GM12878 (cell line): ENCODE measurements around the gene SORCS2. TPM values are rescaled to one million over a fixed set of nuclear protein-coding genes. Genes with fewer than 3 reads are reported as not detected.

ENCODE experiments used
- ATAC-seq: fragments of 200-7000 bp; cut with Tn5 transposase; 3 replicates; pipeline ENCODE4 v1.9.1; 2020; ENCODE audit warnings: mild to moderate bottlenecking, moderate library complexity
- BruUV-seq: library from RNA; stranded (reverse); fragments of 400-500 nt; replicated peaks from 2 replicates; lab custom pipeline; 2021; lab: Mats Ljungman, UMichigan
- CTCF ChIA-PET: fragments of 300-600 bp; sonication (Branson Sonifier 250); formaldehyde crosslinking; extraction: SDS; loops from one replicate; lab custom pipeline; 2021; ENCODE audit warnings: inconsistent platforms; lab: Yijun Ruan, JAX
- POLR2A ChIA-PET: fragments of 350-600 bp; formaldehyde crosslinking; extraction: SDS; loops from one replicate; lab custom pipeline; 2021; ENCODE audit warnings: inconsistent platforms; lab: Charles Lee
- RAD21 ChIA-PET: fragments of 300-600 bp; sonication (Branson Sonifier 250); formaldehyde crosslinking; loops from one replicate; lab custom pipeline; 2023; ENCODE audit warnings: antibody characterized with exemption; ENCODE audit not compliant: unreplicated experiment; lab: Charles Lee
- SMC1A ChIA-PET: fragments of 300-600 bp; sonication (Branson Sonifier 250); formaldehyde crosslinking; loops from one replicate; lab custom pipeline; 2023; ENCODE audit not compliant: unreplicated experiment, uncharacterized antibody; lab: Charles Lee
- DNase-seq: peaks from one replicate; pipeline ENCODE4 v3.0.0-alpha.2; 2011; ENCODE audit warnings: low read depth, low spot score
- FAIRE-seq: peaks from 3 replicates; lab custom pipeline; 2011; peaks lifted over from hg19 to GRCh38; lab: Jason Lieb, UNC
- H2AFZ ChIP-seq: 2 replicates; pipeline ENCODE4 v1.6.0; 2011; ENCODE audit warnings: low read depth, low read length, control low read depth; ENCODE audit not compliant: control insufficient read depth
- H3K27ac ChIP-seq: 2 replicates; pipeline ENCODE4 v1.5.1; 2011; ENCODE audit warnings: control low read depth; ENCODE audit not compliant: control insufficient read depth, insufficient read depth
- H3K27me3 ChIP-seq, 2 experiments: replicated peaks in 1 of 2; 2 replicates each; pipeline versions ENCODE4 v1.6.0 to v1.6.1; 2011; ENCODE audit warnings: low read length in 1 of 2; ENCODE audit not compliant: control insufficient read depth in 2 of 2, insufficient read depth in 2 of 2
- H3K36me3 ChIP-seq, 2 experiments: 2 replicates each; pipeline ENCODE4 v1.5.1; 2011; ENCODE audit warnings: low read length in 1 of 2; ENCODE audit not compliant: control insufficient read depth in 2 of 2, insufficient read depth in 2 of 2
- H3K4me1 ChIP-seq: 2 replicates; pipeline ENCODE4 v1.6.1; 2011; ENCODE audit warnings: mild to moderate bottlenecking, low read length, moderate library complexity, mixed read lengths; ENCODE audit not compliant: control insufficient read depth, insufficient read depth
- H3K4me2 ChIP-seq: 2 replicates; pipeline ENCODE4 v1.6.0; 2011; ENCODE audit warnings: control low read depth; ENCODE audit not compliant: control insufficient read depth, insufficient read depth
- H3K4me3 ChIP-seq: fragments of 200-600 bp; sonication (generic); 2 replicates; pipeline ENCODE4 v1.5.1; 2016
- H3K79me2 ChIP-seq: 2 replicates; pipeline ENCODE4 v1.6.0; 2011; ENCODE audit warnings: low read length; ENCODE audit not compliant: control insufficient read depth, insufficient read depth
- H3K9ac ChIP-seq: 2 replicates; pipeline ENCODE4 v1.8.0; 2011; ENCODE audit warnings: low read length, control low read depth, mixed read lengths; ENCODE audit not compliant: control insufficient read depth, insufficient read depth
- H3K9me3 ChIP-seq: replicated peaks from 3 replicates; pipeline ENCODE4 v1.5.1; 2011; ENCODE audit warnings: mild to moderate bottlenecking, low read length; ENCODE audit not compliant: control insufficient read depth, insufficient read depth
- H4K20me1 ChIP-seq: 2 replicates; pipeline ENCODE4 v1.6.0; 2011; ENCODE audit not compliant: control insufficient read depth, insufficient read depth
- CBX5 ChIP-seq: sonication (generic); IDR thresholded peaks from 2 replicates; pipeline ENCODE4 v1.6.1; 2016; ENCODE audit warnings: low read depth, moderate library complexity, mild to moderate bottlenecking, inconsistent platforms
- CHD1 ChIP-seq: IDR thresholded peaks from 2 replicates; pipeline ENCODE4 v1.6.1; 2012; ENCODE audit warnings: low read depth, low read length, improper control_type of control experiment
- EED ChIP-seq: sonication (generic); IDR thresholded peaks from 2 replicates; pipeline ENCODE4 v1.6.1; 2016; ENCODE audit warnings: antibody characterized with exemption, low read depth
- EZH2 ChIP-seq: IDR thresholded peaks from 2 replicates; pipeline ENCODE4 v1.6.1; 2012; ENCODE audit warnings: low read depth, mild to moderate bottlenecking, control low read depth, inconsistent platforms, low read length, borderline replicate concordance; ENCODE audit not compliant: control insufficient read depth
- FOS ChIP-seq: IDR thresholded peaks from 3 replicates; pipeline ENCODE4 v1.6.1; 2011; ENCODE audit warnings: borderline replicate concordance; ENCODE audit not compliant: insufficient read length; ENCODE audit errors: extremely low read depth
- MTA2 ChIP-seq: fragments of 450-650 bp; IDR thresholded peaks from 2 replicates; pipeline ENCODE4 v1.6.1; 2016; ENCODE audit warnings: low read depth, mild to moderate bottlenecking, moderate library complexity
- MTA3 ChIP-seq: IDR thresholded peaks from 2 replicates; pipeline ENCODE4 v1.6.1; 2012; ENCODE audit warnings: low read length, inconsistent platforms, borderline replicate concordance
- PAX5 ChIP-seq: IDR thresholded peaks from 2 replicates; pipeline ENCODE4 v1.6.1; 2011; ENCODE audit warnings: low read depth, low read length, borderline replicate concordance
- PAX8 ChIP-seq: fragments of 450-650 bp; IDR thresholded peaks from 2 replicates; pipeline ENCODE4 v1.6.1; 2017; ENCODE audit warnings: mild to moderate bottlenecking, moderate library complexity
- PML ChIP-seq: IDR thresholded peaks from 2 replicates; pipeline ENCODE4 v1.6.1; 2012; ENCODE audit warnings: low read length, inconsistent platforms
- POLR2AphosphoS2 ChIP-seq: IDR thresholded peaks from 2 replicates; pipeline ENCODE4 v1.6.1; 2011; ENCODE audit warnings: low read depth, mild to moderate bottlenecking, low read length, improper control_type of control experiment, moderate library complexity
- POLR2AphosphoS5 ChIP-seq: IDR thresholded peaks from 2 replicates; pipeline ENCODE4 v1.6.1; 2011; ENCODE audit warnings: mild to moderate bottlenecking, low read length, inconsistent platforms
- RAD21 ChIP-seq: IDR thresholded peaks from 2 replicates; pipeline ENCODE4 v1.6.1; 2011; ENCODE audit warnings: mild to moderate bottlenecking, low read depth, low read length, moderate library complexity; ENCODE audit not compliant: insufficient read depth
- RBBP5 ChIP-seq: fragments of 200-600 bp; sonication (generic); conservative IDR thresholded peaks from 2 replicates; pipeline ENCODE4 v1.6.1; 2016
- SIN3A ChIP-seq: IDR thresholded peaks from 2 replicates; pipeline ENCODE4 v1.6.1; 2012; ENCODE audit warnings: low read depth, low read length, improper control_type of control experiment
- SREBF2 ChIP-seq: IDR thresholded peaks from 2 replicates; pipeline ENCODE4 v1.6.1; 2012; ENCODE audit warnings: mild to moderate bottlenecking, low read length
- ZSCAN29 ChIP-seq: fragments of 450-650 bp; IDR thresholded peaks from 2 replicates; pipeline ENCODE4 v1.6.1; 2017; ENCODE audit warnings: mild to moderate bottlenecking, moderate library complexity
- WGBS: methylation state at CpG from one replicate; pipeline ENCODE4 v1.1.6; 2016; ENCODE audit warnings: low lambda C conversion rate; ENCODE audit not compliant: insufficient replicate concordance, insufficient coverage; ENCODE audit errors: missing lambda C conversion rate; 5-methylcytosine and 5-hydroxymethylcytosine counted together
- in situ Hi-C: fragments of 300-500 bp; cut with MboI; formaldehyde crosslinking; loops from 9 replicates; pipeline ENCODE4 v1.14.3; 2018; ENCODE audit warnings: mixed read lengths
- intact Hi-C: fragments of 100-400 bp; cut with micrococcal nuclease; formaldehyde crosslinking; loops from one replicate; pipeline ENCODE4 v1.14.2; 2022; ENCODE audit not compliant: unreplicated experiment
- polyA plus RNA-seq, 11 experiments: library from polyadenylated mRNA; depleted of rRNA in 4 of 11; unstranded in 6 of 11; stranded (reverse) in 5 of 11; fragments of >200 nt; fragmentation: Nextera tagmentation in 4 of 11; fragmentation: Illumina TruSeq in 1 of 11; extraction: Ambion mirVana in 4 of 11; extraction: Trizol in 1 of 11; gene quantifications; 1 replicate in 1 of 11; 2 replicates in 10 of 11; pipeline versions ENCODE4 v1.2.1 to v1.2.3, GENCODE V29; 2011 to 2016; ENCODE audit warnings: inconsistent platforms in 2 of 11, missing spikeins in 2 of 11, low read depth in 1 of 11
- total RNA-seq, 4 experiments: library from RNA; depleted of rRNA in 3 of 4; stranded (reverse); fragments of >200 nt in 3 of 4; fragmentation: Illumina TruSeq in 1 of 4; extraction: Trizol in 1 of 4; gene quantifications; 2 replicates each; pipeline versions ENCODE4 v1.2.1 to v1.2.3, GENCODE V29; 2013 to 2021
- TF ChIP-seq, protein P1 (sequence below): IDR thresholded peaks from 2 replicates; pipeline ENCODE4 v1.6.1; 2012; ENCODE audit warnings: low read depth, low read length, improper control_type of control experiment

Gene SORCS2
- total and polyA plus RNA-seq, 10 of the 15 experiments (the other 5 are each of a cell fraction or from before 2014, with no cell fraction given) = 0.01 to 0.15 (median 0.05) TPM; not detected in 5

GRCh38 chr4:7171191-7171900 lies 21.0 kb upstream of the SORCS2 start:
- FAIRE-seq = no peak
- WGBS = 0% methylated on average over 4 of the region's 4 CpGs
- no peak overlapping the region for H3K9ac ChIP-seq
- H3K79me2 ChIP-seq = no peaks in the 10 kb centered on the region
- H3K36me3 ChIP-seq = no peaks in the 10 kb centered on the region
- ATAC-seq = no peak
- RAD21 ChIA-PET = no interaction called here
- DNase-seq = no peak
- H3K27ac ChIP-seq = no peak overlapping the region
- no TSS peak for BruUV-seq
- TF ChIP-seq CHD1 (no peak), SREBF2 (no peak), EED (no peak), SIN3A (no peak)
- TF ChIP-seq, protein P1, sequence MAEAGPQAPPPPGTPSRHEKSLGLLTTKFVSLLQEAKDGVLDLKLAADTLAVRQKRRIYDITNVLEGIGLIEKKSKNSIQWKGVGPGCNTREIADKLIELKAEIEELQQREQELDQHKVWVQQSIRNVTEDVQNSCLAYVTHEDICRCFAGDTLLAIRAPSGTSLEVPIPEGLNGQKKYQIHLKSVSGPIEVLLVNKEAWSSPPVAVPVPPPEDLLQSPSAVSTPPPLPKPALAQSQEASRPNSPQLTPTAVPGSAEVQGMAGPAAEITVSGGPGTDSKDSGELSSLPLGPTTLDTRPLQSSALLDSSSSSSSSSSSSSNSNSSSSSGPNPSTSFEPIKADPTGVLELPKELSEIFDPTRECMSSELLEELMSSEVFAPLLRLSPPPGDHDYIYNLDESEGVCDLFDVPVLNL = no peak
- H3K4me3 ChIP-seq = no peak overlapping the region
- in situ Hi-C loops (no loop called here), intact Hi-C loops (no loop called here)
- no peaks in the 10 kb centered on the region for H4K20me1 ChIP-seq
- SMC1A ChIA-PET = no interaction called here
- CTCF ChIA-PET = no interaction called here
- no peaks in the 10 kb centered on the region for H3K9me3 ChIP-seq
- H3K4me2 ChIP-seq = no peak overlapping the region
- H3K27me3 ChIP-seq = peaks cover 0 to 1% of the 10 kb centered on the region in 2 experiments; a peak in 2 of 4 replicates
- no peak overlapping the region for H2AFZ ChIP-seq
- H3K4me1 ChIP-seq = no peaks in the 10 kb centered on the region
- POLR2A ChIA-PET = no interaction called here

DNA sequence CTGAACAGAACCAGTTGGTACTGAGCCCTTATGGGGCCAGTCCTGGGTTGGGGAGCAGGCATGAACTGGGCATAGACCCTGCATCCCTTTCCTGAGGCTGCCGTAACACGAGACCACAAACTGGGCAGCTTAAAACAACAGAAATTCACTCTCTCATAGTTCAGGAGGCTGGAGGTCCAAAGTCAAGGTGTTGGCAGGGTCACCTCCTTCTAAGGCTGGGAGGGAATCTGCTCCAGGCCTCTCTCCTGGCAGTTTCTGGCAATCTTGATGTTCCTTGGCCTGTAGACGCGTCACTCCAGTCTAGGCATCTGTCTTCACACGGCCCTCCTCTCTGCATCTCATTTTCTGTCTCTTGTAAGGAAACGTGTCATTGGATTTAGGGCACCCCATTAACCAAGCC lies 19.8 kb upstream of the SORCS2 start:
- no peak overlapping the region for H3K4me3 ChIP-seq
- H3K4me2 ChIP-seq = no peak overlapping the region
- ChIA-PET POLR2A (no interaction called here), SMC1A (no interaction called here), CTCF (no interaction called here), RAD21 (no interaction called here)
- BruUV-seq = no TSS peak
- WGBS = 43% methylated on average over 6 of the region's 6 CpGs
- H3K79me2 ChIP-seq = no peaks in the 10 kb centered on the region
- H3K27ac ChIP-seq = no peak overlapping the region
- no peaks in the 10 kb centered on the region for H3K9me3 ChIP-seq
- no peaks in the 10 kb centered on the region for H3K4me1 ChIP-seq
- H3K36me3 ChIP-seq = no peaks in the 10 kb centered on the region
- DNase-seq (no peak), FAIRE-seq (no peak), ATAC-seq (no peak)
- no peaks in the 10 kb centered on the region for H4K20me1 ChIP-seq
- H3K9ac ChIP-seq = no peak overlapping the region
- no peak overlapping the region for H2AFZ ChIP-seq
- in situ Hi-C loops = no loop called here
- intact Hi-C loops = no loop called here
- H3K27me3 ChIP-seq = no peaks in the 10 kb centered on the region; a peak in 1 of 4 replicates
- TF ChIP-seq ZSCAN29 = no peak
- no peak for TF ChIP-seq MTA3
- no peak for TF ChIP-seq PML
- no peak for TF ChIP-seq POLR2AphosphoS2
- TF ChIP-seq FOS = no peak
- no peak for TF ChIP-seq MTA2
- TF ChIP-seq EZH2 = no peak
- TF ChIP-seq RBBP5 = no peak
- TF ChIP-seq POLR2AphosphoS5 = no peak
- TF ChIP-seq PAX5 = no peak
- TF ChIP-seq RAD21 = no peak
- TF ChIP-seq PAX8 = no peak
- TF ChIP-seq CBX5 = no peak
